Cerebellar cortex (tissue), 1 donor: ENCODE results near the gene IZUMO3.
"Not testable (repeated sequence)": the region's sequence is repeated elsewhere in the genome, so short reads cannot be mapped to it uniquely, and the experiment has no call there.

ENCODE experiments used
- DNase-seq: peaks from one replicate; pipeline ENCODE4 v3.0.0-alpha.2; 2015; ENCODE audit warnings: low spot score

The IZUMO3 gene, protein sequence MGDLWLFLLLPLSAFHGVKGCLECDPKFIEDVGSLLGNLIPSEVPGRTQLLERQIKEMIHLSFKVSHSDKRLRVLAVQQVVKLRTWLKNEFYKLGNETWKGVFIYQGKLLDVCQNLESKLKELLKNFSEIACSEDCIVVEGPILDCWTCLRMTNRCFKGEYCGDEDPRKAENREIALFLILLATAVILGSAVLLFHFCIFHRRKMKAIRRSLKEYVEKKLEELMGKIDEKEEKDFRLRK

GRCh38 chr9:24545847-24546522 is at the start of gene IZUMO3:
Gene IZUMO3, minus strand, starts transcription at chr9:24545897. Its CDS starts 248 bp downstream, at chr9:24545649.
- no peak for DNase-seq

- no peak for DNase-seq
Measured at GRCh38 chr9:24594234-24594850, 48.6 kb upstream of the IZUMO3 start.

- no peak for DNase-seq
Measured at GRCh38 chr9:24590432-24590831, 44.7 kb upstream of the IZUMO3 start.

- no peak for DNase-seq
Measured at GRCh38 chr9:24587883-24588282, 42.2 kb upstream of the IZUMO3 start.

- no peak for DNase-seq
Measured at GRCh38 chr9:24582146-24583126, 36.7 kb upstream of the IZUMO3 start.

DNA sequence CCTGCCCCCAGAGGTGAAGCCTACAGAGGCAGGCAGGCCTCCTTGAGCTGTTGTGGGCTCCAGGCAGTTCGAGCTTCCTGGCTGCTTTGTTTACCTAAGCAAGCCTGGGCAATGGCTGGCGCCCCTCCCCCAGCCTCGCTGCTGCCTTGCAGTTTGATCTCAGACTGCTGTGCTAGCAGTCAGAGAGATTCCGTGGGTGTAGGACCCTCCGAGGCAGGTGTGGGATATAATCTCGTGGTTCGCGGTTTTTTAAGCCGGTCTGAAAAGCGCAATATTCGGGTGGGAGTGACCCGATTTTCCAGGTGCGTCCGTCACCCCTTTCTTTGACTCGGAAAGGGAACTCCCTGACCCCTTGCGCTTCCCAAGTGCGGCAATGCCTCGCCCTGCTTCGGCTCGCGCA is 34.3 kb upstream of the IZUMO3 start:
- DNase-seq = not testable (repeated sequence)

DNA sequence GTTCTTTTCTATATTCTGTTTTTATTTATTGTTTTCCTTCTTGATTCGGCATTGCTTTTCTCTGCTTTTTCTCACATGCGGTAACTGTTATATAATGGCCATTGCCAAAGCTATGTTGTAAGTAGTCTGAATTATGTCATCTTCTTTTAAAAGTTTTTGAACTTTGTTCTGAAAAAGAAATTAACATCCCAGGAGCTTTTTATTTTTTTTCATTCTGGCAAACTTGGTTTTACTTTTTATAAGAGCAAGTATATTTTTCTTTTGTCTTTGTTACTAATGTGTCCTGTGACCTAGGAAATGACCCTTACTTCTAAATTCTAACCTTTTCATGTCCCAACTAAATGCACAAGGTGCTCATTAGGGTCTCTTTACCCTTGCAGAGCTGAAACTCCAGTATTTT is 26.7 kb upstream of the IZUMO3 start:
- DNase-seq = no peak

- no peak for DNase-seq
Measured at GRCh38 chr9:24561957-24562356, 16.3 kb upstream of the IZUMO3 start.

DNA sequence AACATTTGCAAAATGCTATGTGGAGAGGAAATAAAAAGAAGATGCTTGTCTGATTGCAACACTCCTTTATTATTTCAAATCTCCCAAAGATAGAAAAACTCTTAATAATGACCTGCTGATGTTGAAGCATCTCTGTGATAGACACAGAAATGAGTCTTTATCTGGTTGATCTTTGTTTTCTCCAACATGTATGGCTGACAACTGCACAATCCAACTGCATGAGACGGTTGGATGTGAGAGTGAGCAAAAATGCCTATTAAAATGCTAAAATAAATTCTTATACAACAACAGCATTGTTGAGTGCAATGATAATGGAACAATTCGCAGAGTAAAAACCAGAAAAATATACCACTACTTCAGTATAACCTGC is 7.5 kb upstream of the IZUMO3 start:
- DNase-seq = no peak

DNA sequence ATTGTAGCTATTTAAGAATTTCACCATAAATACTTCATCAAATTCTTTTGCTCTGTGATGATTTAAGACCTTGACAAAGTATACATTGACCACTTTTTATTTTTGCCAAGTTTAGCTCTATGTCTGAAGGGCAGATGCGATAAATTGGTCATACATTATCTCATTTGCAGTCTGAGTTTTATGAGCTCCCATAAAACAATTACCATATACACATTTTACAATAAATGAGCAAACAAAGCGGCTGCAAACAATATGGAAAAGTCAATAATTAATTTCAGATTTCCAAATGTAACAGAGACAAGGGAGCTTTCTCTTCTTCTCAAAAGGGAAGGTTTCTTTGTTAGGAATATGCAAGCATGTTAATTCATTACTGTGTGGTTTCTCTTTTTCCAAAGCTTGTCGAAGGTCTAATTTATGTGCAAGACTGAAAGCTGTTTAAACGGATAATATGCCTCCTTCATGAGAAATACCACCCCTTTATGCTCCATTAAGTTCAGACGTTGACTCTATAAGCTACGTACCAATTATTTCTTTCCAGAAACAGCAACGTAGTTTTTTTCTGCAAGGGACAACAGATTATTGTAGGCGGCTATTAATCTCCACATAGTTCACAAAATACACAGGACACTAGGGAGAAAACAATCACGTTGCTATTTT is 7.0 kb upstream of the IZUMO3 start:
- DNase-seq = no peak

DNA sequence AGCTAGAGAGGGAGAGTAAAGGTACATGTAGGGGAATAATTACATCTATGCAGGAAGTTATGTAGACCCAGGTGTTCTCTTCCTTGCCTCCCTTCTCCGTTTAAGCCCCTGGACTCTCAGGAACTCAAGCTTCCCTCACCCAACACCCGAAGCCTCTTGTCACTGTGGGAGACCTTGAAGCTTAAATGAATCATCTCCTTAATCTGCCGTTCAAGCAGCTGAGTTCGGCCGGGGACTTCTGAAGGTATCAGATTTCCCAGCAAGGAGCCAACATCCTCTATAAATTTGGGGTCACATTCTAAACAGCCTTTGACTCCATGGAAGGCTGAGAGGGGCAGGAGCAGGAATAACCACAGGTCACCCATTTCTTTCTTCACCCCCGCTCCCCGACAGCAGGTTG is 412 bp downstream of the IZUMO3 start:
- DNase-seq = no peak

DNA sequence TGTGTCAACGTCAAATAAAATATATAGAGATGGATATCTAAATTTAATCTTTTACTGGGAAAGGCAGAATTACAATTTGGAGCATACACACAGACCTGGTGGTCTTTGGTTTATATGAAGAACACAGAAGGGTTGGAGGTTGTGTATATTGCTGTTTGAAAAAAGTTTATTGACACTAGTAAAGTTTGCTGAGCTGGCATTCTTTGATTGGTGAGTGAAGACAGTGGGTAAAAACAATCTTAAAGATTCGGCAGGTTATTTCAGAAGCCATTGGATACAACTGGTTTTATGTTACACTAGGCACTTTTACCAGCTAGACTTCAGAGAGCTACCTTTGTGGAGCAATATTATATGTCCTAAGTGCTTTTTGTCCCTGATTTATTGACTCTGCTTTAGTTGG is 27.2 kb downstream of the IZUMO3 start:
- no peak for DNase-seq

DNA sequence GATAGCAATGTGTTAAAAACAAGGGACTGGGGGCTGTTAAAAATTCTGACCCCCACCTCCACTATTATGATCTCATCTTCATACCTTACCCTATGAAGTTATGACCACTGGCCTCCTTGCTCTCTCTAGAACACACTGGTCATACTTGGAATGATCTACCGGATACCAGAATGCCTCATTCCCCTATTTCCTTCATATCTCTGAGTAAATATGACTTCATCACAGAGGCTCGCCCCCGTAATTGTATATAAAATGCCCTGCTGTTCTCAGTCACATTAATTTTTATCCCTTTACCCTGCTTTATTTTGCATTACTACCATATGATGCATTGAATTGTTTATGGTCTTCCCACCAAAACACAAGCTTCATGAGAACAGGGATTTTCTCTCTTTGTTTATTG is 29.2 kb downstream of the IZUMO3 start:
- no peak for DNase-seq

DNA sequence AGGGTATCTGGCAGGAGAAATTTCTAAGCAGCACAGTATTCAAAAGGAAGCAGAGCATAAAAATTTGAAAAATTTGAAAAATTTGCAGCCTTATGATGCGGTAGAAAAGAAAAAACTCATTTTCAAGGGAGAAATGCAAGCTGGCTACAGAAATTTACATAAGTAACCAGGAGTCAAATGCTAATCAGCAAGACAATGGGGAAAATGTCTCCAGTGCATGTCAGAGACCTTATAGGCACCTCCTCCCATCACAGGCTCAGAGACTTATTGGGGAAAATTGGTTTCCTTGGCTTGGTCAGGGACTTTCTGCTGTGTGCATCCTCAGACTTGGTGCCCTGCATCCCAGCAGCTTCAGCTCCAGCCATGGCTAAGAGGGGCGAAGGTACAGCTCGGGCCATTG is 35.8 kb downstream of the IZUMO3 start:
- no peak for DNase-seq

DNA sequence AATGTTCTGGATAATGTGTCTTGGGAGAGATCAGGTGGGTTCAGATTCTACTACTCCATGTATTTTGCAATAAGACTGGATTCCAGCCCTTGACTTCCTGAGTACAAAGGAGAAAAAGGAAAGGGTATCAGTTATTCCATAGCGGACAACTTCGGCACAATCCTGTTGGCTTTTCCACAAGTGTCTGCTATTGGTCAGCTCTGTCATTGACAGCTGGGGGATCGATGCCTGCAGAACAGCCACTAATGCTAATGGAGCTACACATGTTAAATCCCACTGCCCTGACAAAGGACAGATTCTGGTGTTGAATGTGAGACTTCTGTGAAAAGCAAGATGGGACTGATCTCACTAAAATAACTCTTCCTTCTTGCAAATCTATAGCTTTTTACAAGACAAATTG is 41.2 kb downstream of the IZUMO3 start:
- DNase-seq = no peak

GRCh38 chr9:24502206-24502937 is 43.3 kb downstream of the IZUMO3 start:
- DNase-seq = no peak

DNA sequence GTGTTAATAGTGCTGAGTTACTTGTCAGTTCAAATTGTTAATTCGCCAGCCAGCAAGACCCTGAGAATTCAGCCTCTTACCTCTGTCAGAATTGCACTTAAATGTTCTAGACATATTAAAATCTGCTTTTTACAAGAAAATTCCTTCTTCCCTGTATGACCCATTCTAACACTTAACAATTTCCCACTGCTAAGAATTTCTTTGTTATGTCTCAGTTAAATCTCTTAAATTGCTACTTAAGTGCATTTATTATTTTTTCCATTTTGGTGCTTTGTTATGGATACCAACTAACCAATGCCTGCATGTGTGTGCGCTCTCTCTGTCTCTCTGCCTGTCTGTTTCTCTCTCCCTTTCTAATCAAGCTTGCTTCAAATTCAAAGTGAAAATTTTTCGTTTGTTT is 44.9 kb downstream of the IZUMO3 start:
- DNase-seq = no peak

DNA sequence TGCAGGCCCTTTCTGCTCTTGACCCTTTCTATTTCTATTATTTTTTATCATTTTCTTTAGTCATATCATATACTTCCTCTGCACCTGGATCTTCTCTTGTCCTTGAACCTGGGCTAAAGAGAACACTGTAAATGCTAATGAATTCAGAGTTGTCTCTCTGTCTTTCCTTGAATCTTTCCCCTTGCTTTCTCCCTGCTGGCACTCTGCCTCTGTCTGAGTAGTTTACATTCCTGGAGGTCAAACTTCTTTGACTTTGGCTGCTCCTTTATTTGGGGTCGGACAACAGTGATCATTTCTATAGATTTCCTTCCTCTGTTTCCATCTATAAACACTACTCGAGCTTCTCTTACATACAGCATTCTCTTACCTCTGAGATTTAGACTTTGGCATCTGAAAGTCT is 47.1 kb downstream of the IZUMO3 start:
- DNase-seq = no peak

DNA sequence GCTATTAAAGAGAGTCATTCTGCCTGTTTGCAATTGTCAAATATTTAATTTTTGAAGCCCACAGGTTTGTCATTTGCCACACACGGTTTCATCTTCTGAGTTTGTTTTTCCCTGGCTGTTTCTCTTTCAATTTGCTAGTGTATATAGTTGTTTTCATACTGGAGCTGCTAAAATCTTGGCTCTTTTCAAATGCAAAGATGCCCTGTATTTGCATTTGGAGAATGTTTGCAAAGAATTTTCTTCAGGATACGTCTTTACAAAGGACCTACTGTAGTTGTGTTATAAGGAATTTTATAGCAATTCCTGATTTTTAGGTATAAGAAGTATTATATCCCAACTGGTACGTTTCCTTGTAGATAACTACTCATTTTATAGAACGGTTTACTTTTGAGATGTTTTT is 48.0 kb downstream of the IZUMO3 start:
- no peak for DNase-seq
